Stomach smooth muscle (tissue), 2 donors: ENCODE measurements around the gene TRMU.

Source experiments
- H3K27ac ChIP-seq: one replicate; pipeline ENCODE4 v1.7.0; 2013; ENCODE audit warnings: mild to moderate bottlenecking, low read length, inconsistent platforms
- H3K27me3 ChIP-seq, 2 donors: one replicate each; pipeline ENCODE4 v1.7.0; 2013; ENCODE audit warnings: low read length in 2 of 2; ENCODE audit not compliant: insufficient read depth in 2 of 2, control insufficient read depth in 1 of 2
- H3K36me3 ChIP-seq, 2 donors: one replicate each; pipeline ENCODE4 v1.7.0; 2013; ENCODE audit warnings: low read length in 2 of 2; ENCODE audit not compliant: control insufficient read depth in 2 of 2, insufficient read depth in 2 of 2
- H3K4me1 ChIP-seq: one replicate; pipeline ENCODE4 v1.7.0; 2013; ENCODE audit warnings: low read length; ENCODE audit not compliant: control insufficient read depth, insufficient read depth
- H3K4me3 ChIP-seq, 2 donors: one replicate each; pipeline ENCODE4 v1.7.0; 2013; ENCODE audit warnings: low read length in 2 of 2
- H3K9ac ChIP-seq, 2 donors: one replicate each; pipeline ENCODE4 v1.7.0; 2013; ENCODE audit warnings: low read length in 2 of 2, mild to moderate bottlenecking in 1 of 2
- H3K9me3 ChIP-seq, 2 donors: one replicate each; pipeline ENCODE4 v1.7.0; 2013; ENCODE audit warnings: low read length in 2 of 2; ENCODE audit not compliant: control insufficient read depth in 2 of 2
- donor health status: healthy.
- donor health status: Pancreatic carcinoma.

TRMU gene

GRCh38 chr22:46356496-46357480, 21.3 kb downstream of the TRMU start:
- no peaks in the 10 kb centered on the region for H3K9me3 ChIP-seq
- no peaks in the 10 kb centered on the region for H3K4me1 ChIP-seq
- H3K4me3 ChIP-seq = no peak overlapping the region
- no peaks in the 10 kb centered on the region for H3K27me3 ChIP-seq
- peaks cover 21 to 32% of the 10 kb centered on the region in 2 donors for H3K36me3 ChIP-seq
- H3K9ac ChIP-seq = no peak overlapping the region
- no peak overlapping the region for H3K27ac ChIP-seq

DNA sequence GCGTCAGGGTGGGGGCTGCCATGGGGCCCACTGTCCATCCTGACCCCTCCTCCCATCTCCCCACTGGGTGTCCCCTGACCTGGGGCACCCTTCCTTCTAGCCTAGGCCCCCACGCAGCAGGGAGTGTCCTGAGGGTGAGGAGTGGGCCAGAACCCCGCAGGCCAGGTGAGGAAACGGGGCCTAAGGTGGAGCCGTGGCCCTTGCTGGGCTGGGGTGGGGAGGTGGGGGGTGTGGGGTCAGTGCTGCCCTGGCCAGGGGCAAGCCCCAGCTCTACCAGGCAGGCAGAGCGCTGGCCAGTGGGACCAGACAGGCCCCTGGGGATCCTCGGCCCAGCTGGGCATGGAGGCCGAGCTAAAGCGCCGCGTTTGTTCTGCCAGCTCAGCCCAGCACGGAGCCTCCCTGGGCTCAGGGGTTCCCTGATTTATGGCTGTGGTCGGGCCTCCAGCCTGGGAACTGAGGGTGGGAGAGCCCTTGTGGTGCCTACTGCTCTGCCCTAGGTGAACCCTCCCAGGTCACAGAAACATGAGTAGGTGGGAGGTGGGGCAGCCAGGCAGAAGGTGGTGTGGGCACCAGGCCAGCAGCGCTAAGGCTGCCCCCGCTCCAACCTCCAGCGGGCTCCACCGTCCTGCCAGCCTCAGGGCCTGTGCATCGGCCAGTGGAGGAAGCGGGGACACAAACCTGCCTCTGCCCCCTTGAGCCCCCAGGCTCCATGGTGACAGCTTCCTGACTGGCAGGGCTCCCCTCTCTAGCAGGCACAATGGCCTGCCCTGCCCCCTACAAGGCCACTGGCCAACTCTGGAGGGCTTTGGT, 22.4 kb downstream of the TRMU start:
- H3K9me3 ChIP-seq = no peaks in the 10 kb centered on the region
- H3K4me3 ChIP-seq = no peak overlapping the region
- no peaks in the 10 kb centered on the region for H3K27me3 ChIP-seq
- H3K4me1 ChIP-seq = no peaks in the 10 kb centered on the region
- no peak overlapping the region for H3K27ac ChIP-seq
- peaks cover 10 to 21% of the 10 kb centered on the region in 2 donors for H3K36me3 ChIP-seq
- no peak overlapping the region for H3K9ac ChIP-seq

DNA sequence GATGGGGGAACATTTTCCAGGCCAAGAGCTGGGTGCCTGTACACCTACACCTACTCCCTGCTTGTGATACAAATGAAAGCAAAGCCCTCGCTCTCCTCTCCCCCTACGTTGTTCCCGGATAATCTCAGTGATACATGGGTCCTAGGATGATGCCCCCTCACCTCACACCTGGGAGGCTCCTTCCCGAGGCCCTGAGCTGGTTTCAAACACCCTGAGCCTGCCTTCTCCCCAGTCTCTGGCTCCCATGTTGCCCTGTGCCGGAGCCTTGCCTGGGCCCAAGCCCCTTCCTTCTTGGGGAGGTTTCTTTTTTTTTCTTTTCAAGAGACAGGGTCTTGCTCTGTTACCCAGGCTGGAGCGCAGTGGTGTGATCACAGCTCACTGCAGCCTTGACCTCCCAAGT, 23.3 kb downstream of the TRMU start:
- Histone ChIP-seq H3K4me3 (no peak overlapping the region), H3K9ac (no peak overlapping the region), H3K27me3 (no peaks in the 10 kb centered on the region), H3K27ac (no peak overlapping the region), H3K36me3 (peaks cover 7 to 13% of the 10 kb centered on the region in 2 donors), H3K4me1 (no peaks in the 10 kb centered on the region), H3K9me3 (no peaks in the 10 kb centered on the region)

GRCh38 chr22:46359362-46359761, 23.8 kb downstream of the TRMU start:
- H3K36me3 ChIP-seq = peaks cover 1 to 8% of the 10 kb centered on the region in 2 donors
- no peaks in the 10 kb centered on the region for H3K9me3 ChIP-seq
- H3K27ac ChIP-seq = no peak overlapping the region
- H3K4me1 ChIP-seq = no peaks in the 10 kb centered on the region
- H3K27me3 ChIP-seq = no peaks in the 10 kb centered on the region
- H3K4me3 ChIP-seq = no peak overlapping the region
- H3K9ac ChIP-seq = no peak overlapping the region

DNA sequence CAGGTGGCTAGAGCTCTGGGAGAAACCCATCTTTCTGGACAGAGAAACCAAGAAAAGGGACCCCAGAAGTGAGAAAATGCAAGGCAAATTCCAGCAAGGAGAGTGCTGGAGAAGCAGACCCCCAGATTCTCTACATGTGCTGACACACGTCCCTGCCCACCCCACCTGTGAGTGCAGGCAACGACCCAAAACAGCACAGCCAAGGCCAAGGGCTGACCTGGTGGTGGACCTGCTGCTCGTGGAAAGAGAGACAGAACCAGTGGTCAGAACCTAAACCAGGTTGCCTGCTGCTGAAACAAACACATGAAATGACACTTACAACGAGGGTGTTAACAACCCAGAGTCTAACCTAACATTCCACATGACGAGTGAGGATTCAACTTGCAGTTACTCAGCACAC, 24.6 kb downstream of the TRMU start:
- H3K4me1 ChIP-seq = no peaks in the 10 kb centered on the region
- no peak overlapping the region for H3K4me3 ChIP-seq
- H3K9ac ChIP-seq = no peak overlapping the region
- peaks cover 0 to 7% of the 10 kb centered on the region in 2 donors for H3K36me3 ChIP-seq
- H3K27me3 ChIP-seq = no peaks in the 10 kb centered on the region
- no peaks in the 10 kb centered on the region for H3K9me3 ChIP-seq
- no peak overlapping the region for H3K27ac ChIP-seq

GRCh38 chr22:46360891-46361290, 25.4 kb downstream of the TRMU start:
- Histone ChIP-seq H3K4me3 (no peak overlapping the region), H3K9ac (no peak overlapping the region), H3K27me3 (no peaks in the 10 kb centered on the region), H3K4me1 (no peaks in the 10 kb centered on the region), H3K27ac (no peak overlapping the region), H3K9me3 (no peaks in the 10 kb centered on the region), H3K36me3 (peaks cover 0 to 7% of the 10 kb centered on the region in 2 donors)

DNA sequence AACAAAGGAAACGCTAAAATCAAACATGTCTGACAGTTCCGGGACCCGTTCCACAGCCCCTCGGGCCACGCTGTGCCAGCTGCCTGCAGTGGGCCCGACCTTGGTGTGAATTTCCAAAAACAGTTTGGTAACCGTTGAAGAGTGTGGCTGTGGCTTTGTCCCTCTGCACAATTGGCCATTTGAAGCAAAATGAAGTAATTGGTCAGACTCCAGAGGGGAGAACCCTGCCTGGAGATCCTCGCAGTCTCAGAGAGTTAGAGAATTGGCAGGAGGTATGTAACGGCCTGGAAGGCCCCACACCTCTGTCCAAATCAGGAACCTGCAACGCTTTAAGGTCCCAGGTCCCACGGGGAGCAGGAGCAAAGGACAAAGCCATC, 26.3 kb downstream of the TRMU start:
- Histone ChIP-seq H3K4me3 (no peak overlapping the region), H3K27ac (no peak overlapping the region), H3K9me3 (no peaks in the 10 kb centered on the region), H3K27me3 (peaks cover under 1 to 3% of the 10 kb centered on the region in 2 donors), H3K4me1 (no peaks in the 10 kb centered on the region), H3K9ac (no peak overlapping the region), H3K36me3 (peaks cover 0 to 3% of the 10 kb centered on the region in 2 donors)

DNA sequence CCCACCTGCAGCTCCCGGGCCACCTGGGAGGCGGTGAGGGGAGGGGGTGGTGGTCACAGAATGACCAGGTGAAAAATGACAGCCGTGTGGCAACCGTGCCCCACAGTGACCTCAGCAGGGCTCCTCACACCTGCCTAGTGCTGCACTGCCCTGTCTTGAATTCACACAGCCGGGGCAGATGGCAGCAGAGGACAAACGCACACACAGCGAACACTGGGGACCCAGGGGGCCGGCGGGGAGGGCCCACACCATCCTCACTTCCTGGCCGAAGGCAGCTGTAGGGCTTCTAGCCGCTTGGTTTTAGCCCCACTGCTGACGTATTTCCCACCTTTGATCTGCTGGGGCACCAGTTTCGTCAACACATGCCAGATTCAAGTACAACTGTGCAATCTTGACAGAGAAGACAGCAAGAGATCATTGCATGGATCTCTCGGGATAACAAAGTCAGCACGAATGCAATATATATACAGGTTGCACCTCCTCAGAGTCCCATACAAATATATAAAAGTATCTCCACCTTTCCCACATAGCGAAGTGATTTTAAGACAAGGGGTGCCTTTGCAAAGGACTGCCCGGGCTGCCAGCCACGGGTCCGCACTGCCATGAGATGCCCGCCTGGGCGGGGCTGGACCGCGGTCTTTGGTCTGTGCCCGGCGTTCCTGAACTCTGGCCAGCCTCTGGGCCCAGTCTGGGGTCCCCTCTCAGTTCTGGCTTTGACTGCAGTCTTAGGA, 26.9 kb downstream of the TRMU start:
- Histone ChIP-seq H3K27me3 (peaks cover 5 to 6% of the 10 kb centered on the region in 2 donors), H3K4me1 (no peaks in the 10 kb centered on the region), H3K9me3 (no peaks in the 10 kb centered on the region), H3K36me3 (peaks cover 0 to under 1% of the 10 kb centered on the region in 2 donors), H3K27ac (no peak overlapping the region), H3K9ac (no peak overlapping the region), H3K4me3 (no peak overlapping the region)

DNA sequence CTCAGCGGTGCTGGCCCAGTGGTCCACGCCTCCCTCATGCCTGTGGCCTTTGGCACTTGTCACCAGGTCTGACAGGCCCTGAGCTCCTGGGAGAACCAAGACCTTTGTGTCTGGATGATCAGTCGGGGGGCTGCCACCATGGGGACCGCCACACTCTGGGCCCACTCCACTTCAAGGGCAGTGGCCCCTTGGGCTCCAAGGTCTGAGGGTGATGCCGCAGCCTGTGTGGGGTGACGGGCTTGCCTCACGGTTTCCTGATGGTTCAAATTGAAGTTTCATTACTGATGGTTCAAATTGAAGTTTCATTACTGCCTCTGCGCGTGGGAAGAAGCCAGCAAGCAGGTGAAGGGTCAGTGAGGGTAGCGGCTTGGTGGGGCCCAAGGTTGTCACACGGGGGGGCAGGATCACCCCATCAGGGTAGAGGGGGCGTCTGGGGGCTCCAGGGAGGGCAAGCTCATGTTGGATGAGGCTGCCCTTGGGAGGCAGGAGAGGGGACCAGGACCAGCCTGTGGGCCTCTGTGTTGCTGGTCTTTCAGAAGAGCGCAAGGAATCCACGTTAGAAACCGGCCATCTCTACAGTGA, 27.5 kb downstream of the TRMU start:
- Histone ChIP-seq H3K4me3 (no peak overlapping the region), H3K27ac (no peak overlapping the region), H3K4me1 (no peaks in the 10 kb centered on the region), H3K27me3 (peaks cover 5 to 8% of the 10 kb centered on the region in 2 donors), H3K9me3 (no peaks in the 10 kb centered on the region), H3K36me3 (no peaks in the 10 kb centered on the region), H3K9ac (no peak overlapping the region)
